GM12878 (cell line): Measurements from ENCODE around the gene RTF2.

Source experiments
- CTCF ChIP-seq, 3 experiments: IDR thresholded peaks in 2 of 3; conservative IDR thresholded peaks in 1 of 3; 2 replicates each; pipeline ENCODE4 v1.5.1; 2011; ENCODE audit warnings: low read depth in 3 of 3, low read length in 3 of 3, mild to moderate bottlenecking in 3 of 3, control low read depth in 2 of 3, moderate library complexity in 2 of 3, inconsistent platforms in 1 of 3, mixed read lengths in 1 of 3; ENCODE audit not compliant: control insufficient read depth in 2 of 3, insufficient read depth in 1 of 3; ENCODE audit errors: extremely low read depth in 1 of 3
- EP300 ChIP-seq, 2 experiments: fragments of 150-350 bp in 1 of 2; IDR thresholded peaks; 2 replicates each; pipeline ENCODE4 v1.6.1; 2011 to 2012; ENCODE audit warnings: low read depth in 2 of 2, low read length in 2 of 2, borderline replicate concordance in 1 of 2, improper control_type of control experiment in 1 of 2, inconsistent platforms in 1 of 2; ENCODE audit not compliant: control insufficient read depth in 1 of 2
- ESRRA ChIP-seq: IDR thresholded peaks from 2 replicates; pipeline ENCODE4 v1.6.1; 2012; ENCODE audit warnings: mild to moderate bottlenecking, low read length, improper control_type of control experiment
- EZH2 ChIP-seq: IDR thresholded peaks from 2 replicates; pipeline ENCODE4 v1.6.1; 2012; ENCODE audit warnings: low read depth, mild to moderate bottlenecking, control low read depth, inconsistent platforms, low read length, borderline replicate concordance; ENCODE audit not compliant: control insufficient read depth
- GABPA ChIP-seq: IDR thresholded peaks from 2 replicates; pipeline ENCODE4 v1.6.1; 2014; ENCODE audit warnings: antibody characterized with exemption, low read depth, mild to moderate bottlenecking, inconsistent platforms
- JUNB ChIP-seq: IDR thresholded peaks from 2 replicates; pipeline ENCODE4 v1.6.1; 2016; ENCODE audit warnings: antibody characterized with exemption, mild to moderate bottlenecking
- MYB ChIP-seq: fragments of 150-350 bp; IDR thresholded peaks from 2 replicates; pipeline ENCODE4 v1.6.1; 2014; ENCODE audit warnings: mild to moderate bottlenecking, low read depth, low read length, borderline replicate concordance
- NFYB ChIP-seq: IDR thresholded peaks from 2 replicates; pipeline ENCODE4 v1.6.1; 2011; ENCODE audit warnings: low read depth, mild to moderate bottlenecking, low read length, improper control_type of control experiment, moderate library complexity; ENCODE audit not compliant: insufficient read depth
- POLR2A ChIP-seq: IDR thresholded peaks from 2 replicates; pipeline ENCODE4 v1.6.1; 2011; ENCODE audit warnings: low read depth, mild to moderate bottlenecking, low read length
- RAD21 ChIP-seq: IDR thresholded peaks from 2 replicates; pipeline ENCODE4 v1.6.1; 2011; ENCODE audit warnings: mild to moderate bottlenecking, low read depth, low read length, moderate library complexity; ENCODE audit not compliant: insufficient read depth
- RUNX3 ChIP-seq: IDR thresholded peaks from 2 replicates; pipeline ENCODE4 v1.6.1; 2012; ENCODE audit warnings: low read length, inconsistent platforms
- SRF ChIP-seq, 2 experiments: IDR thresholded peaks; 2 replicates each; pipeline ENCODE4 v1.6.1; 2011; ENCODE audit warnings: low read depth in 2 of 2, low read length in 2 of 2, mild to moderate bottlenecking in 1 of 2, moderate library complexity in 1 of 2
- ZNF384 ChIP-seq: IDR thresholded peaks from 2 replicates; pipeline ENCODE4 v1.6.1; 2012; ENCODE audit warnings: low read depth, mild to moderate bottlenecking, low read length, improper control_type of control experiment, borderline replicate concordance
- TF ChIP-seq, protein P1 (sequence below): IDR thresholded peaks from 2 replicates; pipeline ENCODE4 v1.6.1; 2012; ENCODE audit warnings: mild to moderate bottlenecking, low read depth, low read length

GRCh38 chr20:56422076-56422823, 46.2 kb upstream of the RTF2 start:
- no peak for TF ChIP-seq CTCF (IDR thresholded peaks at IDR 0.05 in 2 of 3, conservative IDR thresholded peaks at IDR 0.05 in 1 of 3; ENCODE audit: control insufficient read depth in 2 of 3, extremely low read depth in 1 of 3, insufficient read depth in 1 of 3, low read depth in 3 of 3, low read length in 3 of 3)
- TF ChIP-seq RUNX3, result no peak
- no peak for TF ChIP-seq NFYB
- no peak for TF ChIP-seq JUNB
- TF ChIP-seq MYB, result no peak
- no peak for TF ChIP-seq RAD21
- no peak for TF ChIP-seq EP300 (IDR thresholded peaks at IDR 0.05; ENCODE audit: borderline replicate concordance in 1 of 2, control insufficient read depth in 1 of 2, low read depth in 2 of 2, low read length in 2 of 2)
- no peak for TF ChIP-seq POLR2A
- TF ChIP-seq, protein P1, sequence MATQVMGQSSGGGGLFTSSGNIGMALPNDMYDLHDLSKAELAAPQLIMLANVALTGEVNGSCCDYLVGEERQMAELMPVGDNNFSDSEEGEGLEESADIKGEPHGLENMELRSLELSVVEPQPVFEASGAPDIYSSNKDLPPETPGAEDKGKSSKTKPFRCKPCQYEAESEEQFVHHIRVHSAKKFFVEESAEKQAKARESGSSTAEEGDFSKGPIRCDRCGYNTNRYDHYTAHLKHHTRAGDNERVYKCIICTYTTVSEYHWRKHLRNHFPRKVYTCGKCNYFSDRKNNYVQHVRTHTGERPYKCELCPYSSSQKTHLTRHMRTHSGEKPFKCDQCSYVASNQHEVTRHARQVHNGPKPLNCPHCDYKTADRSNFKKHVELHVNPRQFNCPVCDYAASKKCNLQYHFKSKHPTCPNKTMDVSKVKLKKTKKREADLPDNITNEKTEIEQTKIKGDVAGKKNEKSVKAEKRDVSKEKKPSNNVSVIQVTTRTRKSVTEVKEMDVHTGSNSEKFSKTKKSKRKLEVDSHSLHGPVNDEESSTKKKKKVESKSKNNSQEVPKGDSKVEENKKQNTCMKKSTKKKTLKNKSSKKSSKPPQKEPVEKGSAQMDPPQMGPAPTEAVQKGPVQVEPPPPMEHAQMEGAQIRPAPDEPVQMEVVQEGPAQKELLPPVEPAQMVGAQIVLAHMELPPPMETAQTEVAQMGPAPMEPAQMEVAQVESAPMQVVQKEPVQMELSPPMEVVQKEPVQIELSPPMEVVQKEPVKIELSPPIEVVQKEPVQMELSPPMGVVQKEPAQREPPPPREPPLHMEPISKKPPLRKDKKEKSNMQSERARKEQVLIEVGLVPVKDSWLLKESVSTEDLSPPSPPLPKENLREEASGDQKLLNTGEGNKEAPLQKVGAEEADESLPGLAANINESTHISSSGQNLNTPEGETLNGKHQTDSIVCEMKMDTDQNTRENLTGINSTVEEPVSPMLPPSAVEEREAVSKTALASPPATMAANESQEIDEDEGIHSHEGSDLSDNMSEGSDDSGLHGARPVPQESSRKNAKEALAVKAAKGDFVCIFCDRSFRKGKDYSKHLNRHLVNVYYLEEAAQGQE, result no peak
- no peak for TF ChIP-seq EZH2
- no peak for TF ChIP-seq SRF (IDR thresholded peaks at IDR 0.05; ENCODE audit: low read depth in 2 of 2, low read length in 2 of 2)
- TF ChIP-seq ZNF384, result no peak
- TF ChIP-seq ESRRA, result no peak
- TF ChIP-seq GABPA, result no peak
